Type B pancreatic cell (in vitro differentiated cells): Measurements from ENCODE around the gene PRR5. TPM values are rescaled to one million over a fixed set of nuclear protein-coding genes. Genes with fewer than 3 reads are reported as not detected.
"Not testable (repeated sequence)": the region's sequence is repeated elsewhere in the genome, so short reads cannot be mapped to it uniquely, and the experiment has no call there.

Experiments
- DNase-seq: peaks from one replicate; pipeline ENCODE4 v3.0.0; 2021; ENCODE audit warnings: mixed read lengths; ENCODE audit not compliant: unreplicated experiment; ENCODE audit errors: extremely low spot score
- H3K27ac Mint-ChIP-seq: 2 replicates; pipeline ENCODE4 v1.8.0; 2021; ENCODE audit warnings: mild to moderate bottlenecking, mixed read lengths
- H3K27me3 Mint-ChIP-seq: 2 replicates; pipeline ENCODE4 v1.8.0; 2021; ENCODE audit warnings: mixed read lengths
- H3K36me3 Mint-ChIP-seq: 2 replicates; pipeline ENCODE4 v1.8.0; 2021; ENCODE audit warnings: mixed read lengths
- H3K4me1 Mint-ChIP-seq: one replicate; pipeline ENCODE4 v1.8.0; 2021; ENCODE audit warnings: mixed read lengths; ENCODE audit not compliant: unreplicated experiment
- H3K4me3 Mint-ChIP-seq: 2 replicates; pipeline ENCODE4 v1.8.0; 2021; ENCODE audit warnings: mild to moderate bottlenecking, mixed read lengths
- H3K9me3 Mint-ChIP-seq: 2 replicates; pipeline ENCODE4 v1.8.0; 2021; ENCODE audit warnings: mixed read lengths
- total RNA-seq: library from RNA; stranded (reverse); gene quantifications from 2 replicates; pipeline ENCODE4 v1.2.1, GENCODE V29; 2021; ENCODE audit warnings: low replicate concordance
- TF ChIP-seq, protein P1 (sequence below): fragments of 200-600 bp; sonication (generic); conservative IDR thresholded peaks from 2 replicates; pipeline ENCODE4 v1.5.0; 2021; ENCODE audit warnings: antibody characterized with exemption, mild to moderate bottlenecking

Gene PRR5
- total RNA-seq, 1 donor from 2014 or later, result 21.2 TPM

DNA sequence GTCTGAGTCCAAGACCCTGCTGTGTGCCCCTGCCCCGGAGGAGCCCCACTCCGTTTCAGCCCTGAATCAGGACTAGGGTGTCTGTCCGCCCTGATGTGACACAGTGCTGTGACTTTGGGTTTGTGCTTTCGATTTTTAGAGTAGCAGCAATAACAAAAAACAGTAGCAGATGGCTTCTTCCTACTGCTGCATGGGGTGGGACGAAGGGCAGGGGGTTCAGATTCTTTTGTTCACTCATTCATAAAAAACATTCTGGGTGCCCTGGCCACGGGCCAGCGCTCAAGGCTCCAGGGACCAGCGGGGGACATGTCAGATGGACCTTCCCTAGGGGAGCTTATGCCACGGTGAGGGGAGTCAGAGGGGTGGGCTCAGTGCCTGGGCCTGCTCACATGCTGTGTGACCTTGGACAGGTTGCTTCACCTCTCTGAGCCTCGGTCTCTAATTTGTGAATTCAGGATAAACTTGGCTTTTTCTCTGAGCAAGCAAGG lies 24.6 kb upstream of the PRR5 start:
- TF ChIP-seq, protein P1, sequence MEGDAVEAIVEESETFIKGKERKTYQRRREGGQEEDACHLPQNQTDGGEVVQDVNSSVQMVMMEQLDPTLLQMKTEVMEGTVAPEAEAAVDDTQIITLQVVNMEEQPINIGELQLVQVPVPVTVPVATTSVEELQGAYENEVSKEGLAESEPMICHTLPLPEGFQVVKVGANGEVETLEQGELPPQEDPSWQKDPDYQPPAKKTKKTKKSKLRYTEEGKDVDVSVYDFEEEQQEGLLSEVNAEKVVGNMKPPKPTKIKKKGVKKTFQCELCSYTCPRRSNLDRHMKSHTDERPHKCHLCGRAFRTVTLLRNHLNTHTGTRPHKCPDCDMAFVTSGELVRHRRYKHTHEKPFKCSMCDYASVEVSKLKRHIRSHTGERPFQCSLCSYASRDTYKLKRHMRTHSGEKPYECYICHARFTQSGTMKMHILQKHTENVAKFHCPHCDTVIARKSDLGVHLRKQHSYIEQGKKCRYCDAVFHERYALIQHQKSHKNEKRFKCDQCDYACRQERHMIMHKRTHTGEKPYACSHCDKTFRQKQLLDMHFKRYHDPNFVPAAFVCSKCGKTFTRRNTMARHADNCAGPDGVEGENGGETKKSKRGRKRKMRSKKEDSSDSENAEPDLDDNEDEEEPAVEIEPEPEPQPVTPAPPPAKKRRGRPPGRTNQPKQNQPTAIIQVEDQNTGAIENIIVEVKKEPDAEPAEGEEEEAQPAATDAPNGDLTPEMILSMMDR, result no peak
- H3K4me1 Mint-ChIP-seq, result peaks cover 17% of the 10 kb centered on the region
- no peaks in the 10 kb centered on the region for H3K36me3 Mint-ChIP-seq
- no peaks in the 10 kb centered on the region for H3K27me3 Mint-ChIP-seq
- no peak overlapping the region for H3K27ac Mint-ChIP-seq
- no peaks in the 10 kb centered on the region for H3K9me3 Mint-ChIP-seq
- no peak overlapping the region for H3K4me3 Mint-ChIP-seq
- no peak for DNase-seq

DNA sequence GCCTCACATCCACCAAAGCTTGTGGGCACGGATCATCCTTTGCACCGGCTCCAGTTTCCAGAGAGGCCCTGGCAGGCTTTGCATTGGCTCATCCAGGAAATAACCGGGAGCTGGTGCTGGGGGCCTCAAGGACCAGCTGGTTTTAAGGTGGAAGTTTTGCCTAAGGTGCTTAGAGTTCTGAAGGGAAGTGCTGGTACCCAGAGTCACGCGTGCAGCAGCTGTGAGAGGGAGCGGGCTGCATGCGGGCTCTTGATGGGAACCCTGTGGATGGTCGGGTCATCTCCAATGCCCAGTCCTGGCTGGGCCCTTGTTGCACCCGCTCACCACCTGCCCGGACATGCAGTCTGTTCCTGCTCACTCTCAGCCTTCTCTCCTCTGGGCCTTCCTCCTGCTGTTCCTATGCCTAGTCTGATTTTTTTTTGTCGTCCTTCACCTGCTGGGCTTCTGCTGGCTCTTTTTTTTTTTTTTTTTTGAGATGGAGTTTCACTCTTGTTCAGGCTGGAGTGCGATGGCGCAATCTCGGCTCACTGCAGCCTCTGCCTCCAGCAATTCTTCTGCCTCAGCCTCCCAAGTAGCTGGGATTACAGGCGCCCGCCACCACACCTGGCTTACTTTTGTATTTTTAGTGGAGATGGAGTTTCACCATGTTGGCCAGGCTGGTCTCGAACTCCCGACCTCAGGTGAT lies 24.0 kb upstream of the PRR5 start:
- Mint-ChIP-seq H3K9me3 (no peaks in the 10 kb centered on the region), H3K36me3 (no peaks in the 10 kb centered on the region), H3K4me1 (peaks cover 17% of the 10 kb centered on the region), H3K27me3 (no peaks in the 10 kb centered on the region), H3K4me3 (no peak overlapping the region), H3K27ac (no peak overlapping the region)
- DNase-seq, result no peak
- TF ChIP-seq, protein P1, result no peak

GRCh38 chr22:44678556-44679305 lies 23.3 kb upstream of the PRR5 start:
- no peak overlapping the region for H3K4me3 Mint-ChIP-seq
- H3K4me1 Mint-ChIP-seq, result peaks cover 17% of the 10 kb centered on the region
- no peaks in the 10 kb centered on the region for H3K36me3 Mint-ChIP-seq
- H3K9me3 Mint-ChIP-seq, result no peaks in the 10 kb centered on the region
- TF ChIP-seq, protein P1, result no peak
- no peak overlapping the region for H3K27ac Mint-ChIP-seq
- H3K27me3 Mint-ChIP-seq, result no peaks in the 10 kb centered on the region
- DNase-seq, result no peak

DNA sequence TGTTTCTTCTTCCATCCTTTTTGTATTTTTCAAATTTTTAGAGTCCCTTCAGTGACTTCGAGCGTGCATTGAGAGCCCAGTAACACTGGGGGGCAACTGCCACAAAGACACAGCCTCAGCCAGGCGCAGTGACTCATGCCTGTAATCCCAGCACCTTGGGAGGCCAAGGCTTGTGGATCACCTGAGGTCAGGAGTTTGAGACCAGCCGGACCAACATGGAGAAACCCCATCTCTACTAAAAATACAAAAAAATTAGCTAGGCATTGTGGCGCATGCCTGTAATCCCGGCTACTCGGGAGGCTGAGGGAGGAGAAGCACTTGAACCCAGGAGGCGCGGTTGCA lies 22.7 kb upstream of the PRR5 start:
- H3K9me3 Mint-ChIP-seq, H3K4me3 Mint-ChIP-seq, H3K36me3 Mint-ChIP-seq, H3K27ac Mint-ChIP-seq, DNase-seq, H3K27me3 Mint-ChIP-seq: not testable (repeated sequence)
- peaks cover 17% of the 10 kb centered on the region for H3K4me1 Mint-ChIP-seq

- H3K36me3 Mint-ChIP-seq, result no peaks in the 10 kb centered on the region
- DNase-seq, result no peak
- H3K27ac Mint-ChIP-seq, result no peak overlapping the region
- peaks cover 24% of the 10 kb centered on the region for H3K4me1 Mint-ChIP-seq
- H3K4me3 Mint-ChIP-seq, result no peak overlapping the region
- H3K27me3 Mint-ChIP-seq, result no peaks in the 10 kb centered on the region
- H3K9me3 Mint-ChIP-seq, result no peaks in the 10 kb centered on the region
- TF ChIP-seq, protein P1, result no peak
Measured at GRCh38 chr22:44680058-44680457, 21.9 kb upstream of the PRR5 start.

DNA sequence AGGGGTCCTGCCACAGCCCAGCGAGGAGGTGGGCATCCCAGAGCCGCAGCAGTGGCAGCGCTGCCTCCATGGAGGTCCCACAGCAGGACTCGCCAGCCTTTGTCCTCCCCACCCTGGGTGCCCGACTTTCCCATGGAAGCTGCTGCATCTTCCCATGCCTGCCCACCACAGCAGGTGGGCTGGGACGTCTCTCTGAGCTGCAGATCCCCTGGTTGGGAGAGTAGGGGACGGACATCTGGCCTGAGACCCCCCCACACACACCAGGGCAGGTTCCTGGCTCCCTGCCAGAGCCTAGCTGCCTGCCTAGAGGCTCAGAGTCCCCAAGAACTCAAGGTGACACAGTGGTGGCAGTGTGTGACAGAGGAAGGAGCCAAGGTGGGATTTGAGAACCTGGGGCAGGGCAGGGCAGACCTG lies 21.5 kb upstream of the PRR5 start:
- Mint-ChIP-seq H3K27ac (no peak overlapping the region), H3K4me3 (no peak overlapping the region), H3K36me3 (no peaks in the 10 kb centered on the region), H3K4me1 (peaks cover 25% of the 10 kb centered on the region), H3K27me3 (no peaks in the 10 kb centered on the region), H3K9me3 (no peaks in the 10 kb centered on the region)
- DNase-seq, result no peak
- TF ChIP-seq, protein P1, result no peak
